Activated naive CD4-positive, alpha-beta T cell treated with anti-CD3 and anti-CD28 coated beads, Interleukin-2, amount 10 ng/mL, durations not matched to agents 7 days and 5 days (primary cell): Measurements from ENCODE around the gene KPTN.
A peak's percentile ranks its signal among the peaks of the same experiment; 100 is the strongest.

Source experiments
- CTCF ChIA-PET: fragments of 350-600 bp; sonication (Branson Sonifier 250); formaldehyde crosslinking; loops from one replicate; lab custom pipeline; 2021; ENCODE audit warnings: antibody characterized with exemption; lab: Charles Lee
- DNase-seq: peaks from one replicate; pipeline ENCODE4 v3.0.0-alpha.2; 2020
- H3K27ac Mint-ChIP-seq: one replicate; pipeline ENCODE4 v1.8.0; 2021; ENCODE audit warnings: mild to moderate bottlenecking, moderate library complexity, mixed read lengths
- H3K27me3 Mint-ChIP-seq: one replicate; pipeline ENCODE4 v1.8.0; 2021; ENCODE audit warnings: mild to moderate bottlenecking, mixed read lengths
- H3K36me3 Mint-ChIP-seq: one replicate; pipeline ENCODE4 v1.8.0; 2021; ENCODE audit warnings: mixed read lengths
- H3K4me1 Mint-ChIP-seq: one replicate; pipeline ENCODE4 v1.8.0; 2021; ENCODE audit warnings: mixed read lengths
- H3K4me3 Mint-ChIP-seq: one replicate; pipeline ENCODE4 v1.8.0; 2021; ENCODE audit warnings: mild to moderate bottlenecking, moderate library complexity, mixed read lengths
- H3K9me3 Mint-ChIP-seq: one replicate; pipeline ENCODE4 v1.8.0; 2021; ENCODE audit warnings: mixed read lengths

The KPTN gene

DNA sequence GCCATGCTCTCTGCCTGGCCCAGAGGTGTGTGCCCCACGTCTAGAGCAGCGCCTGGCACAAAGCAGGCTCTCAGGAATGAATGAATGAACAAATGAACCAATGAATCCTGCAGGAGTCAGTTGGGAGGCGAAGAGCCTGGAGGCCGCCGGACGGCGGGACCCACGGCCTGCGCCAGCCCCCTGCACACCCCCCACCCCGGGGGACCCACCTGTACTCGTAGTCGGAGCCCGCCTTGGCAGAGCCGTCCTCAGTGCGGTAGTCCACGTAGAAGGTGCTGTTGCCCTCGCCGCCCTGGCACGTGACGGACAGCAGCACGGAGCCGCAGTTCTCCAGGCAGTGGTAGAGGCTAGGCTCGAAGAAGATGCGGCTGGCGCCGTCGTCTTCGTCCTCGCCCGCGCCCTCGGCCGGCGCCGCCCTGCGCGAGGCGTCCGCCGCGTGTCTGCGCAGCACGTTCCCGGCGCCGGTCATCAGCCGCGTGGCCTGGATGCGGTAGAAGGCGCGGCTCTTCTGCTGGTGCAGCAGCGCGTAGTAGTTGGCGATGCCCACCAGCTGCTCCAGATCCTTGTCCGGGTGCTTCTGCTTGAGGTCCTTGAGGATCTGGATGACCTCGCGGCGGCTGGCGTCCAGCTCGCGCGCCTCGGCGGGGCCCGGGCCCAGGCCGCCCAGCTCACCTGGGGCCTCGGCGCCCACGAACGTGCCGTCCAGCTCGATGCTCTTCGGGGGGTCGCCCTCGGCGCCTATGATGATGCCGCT is 27.1 kb downstream of the KPTN start:
- Mint-ChIP-seq H3K36me3 (no peaks in the 10 kb centered on the region), H3K27ac (no peak overlapping the region), H3K4me3 (no peak overlapping the region), H3K4me1 (no peaks in the 10 kb centered on the region), H3K9me3 (no peaks in the 10 kb centered on the region), H3K27me3 (peaks cover 26% of the 10 kb centered on the region)
- no peak for DNase-seq
- CTCF ChIA-PET = no interaction called here

DNA sequence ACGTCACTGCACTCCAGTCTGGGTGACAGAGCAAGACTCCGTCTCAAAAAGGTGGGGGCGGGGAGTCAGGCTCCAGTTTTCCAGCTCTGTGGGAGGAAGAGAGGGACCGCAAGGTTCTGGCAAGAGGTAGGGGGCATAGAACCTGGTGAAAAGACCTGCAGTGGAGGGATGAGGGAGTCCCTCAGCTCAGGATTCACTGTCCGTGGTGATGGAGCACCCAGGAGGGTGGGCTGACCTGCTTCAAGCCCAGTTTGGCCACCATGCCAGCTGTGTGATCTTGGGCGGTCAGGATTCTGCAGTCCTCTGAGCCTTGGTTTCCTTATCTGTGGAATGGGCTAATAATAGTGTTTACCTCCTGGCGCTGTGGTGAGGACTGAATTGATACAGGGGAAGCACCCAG is 33.5 kb downstream of the KPTN start:
- H3K27me3 Mint-ChIP-seq = peaks cover 84% of the 10 kb centered on the region
- no peak overlapping the region for H3K4me3 Mint-ChIP-seq
- CTCF ChIA-PET = no interaction called here
- peaks cover 26% of the 10 kb centered on the region for H3K4me1 Mint-ChIP-seq
- no peaks in the 10 kb centered on the region for H3K36me3 Mint-ChIP-seq
- no peak overlapping the region for H3K27ac Mint-ChIP-seq
- DNase-seq = no peak
- peaks cover 4% of the 10 kb centered on the region for H3K9me3 Mint-ChIP-seq

DNA sequence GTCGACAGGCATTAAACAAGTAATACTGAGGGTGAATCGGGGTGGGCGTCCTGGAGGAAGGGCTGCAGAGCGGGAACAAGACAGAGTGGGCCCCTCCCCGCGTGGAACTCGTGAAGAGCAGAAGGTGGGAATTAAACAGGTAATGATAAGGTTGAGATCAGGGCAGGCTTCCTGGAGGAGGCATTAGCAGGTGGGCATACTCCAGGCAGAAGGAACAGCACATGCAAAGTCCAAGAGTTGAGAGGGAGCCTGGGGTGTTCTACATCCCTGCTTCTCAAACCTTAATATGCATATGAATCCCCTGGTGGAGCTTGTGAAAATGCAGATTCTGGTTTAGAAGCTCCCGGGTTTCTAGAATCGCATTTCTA is 35.7 kb downstream of the KPTN start:
- CTCF ChIA-PET = no interaction called here

DNA sequence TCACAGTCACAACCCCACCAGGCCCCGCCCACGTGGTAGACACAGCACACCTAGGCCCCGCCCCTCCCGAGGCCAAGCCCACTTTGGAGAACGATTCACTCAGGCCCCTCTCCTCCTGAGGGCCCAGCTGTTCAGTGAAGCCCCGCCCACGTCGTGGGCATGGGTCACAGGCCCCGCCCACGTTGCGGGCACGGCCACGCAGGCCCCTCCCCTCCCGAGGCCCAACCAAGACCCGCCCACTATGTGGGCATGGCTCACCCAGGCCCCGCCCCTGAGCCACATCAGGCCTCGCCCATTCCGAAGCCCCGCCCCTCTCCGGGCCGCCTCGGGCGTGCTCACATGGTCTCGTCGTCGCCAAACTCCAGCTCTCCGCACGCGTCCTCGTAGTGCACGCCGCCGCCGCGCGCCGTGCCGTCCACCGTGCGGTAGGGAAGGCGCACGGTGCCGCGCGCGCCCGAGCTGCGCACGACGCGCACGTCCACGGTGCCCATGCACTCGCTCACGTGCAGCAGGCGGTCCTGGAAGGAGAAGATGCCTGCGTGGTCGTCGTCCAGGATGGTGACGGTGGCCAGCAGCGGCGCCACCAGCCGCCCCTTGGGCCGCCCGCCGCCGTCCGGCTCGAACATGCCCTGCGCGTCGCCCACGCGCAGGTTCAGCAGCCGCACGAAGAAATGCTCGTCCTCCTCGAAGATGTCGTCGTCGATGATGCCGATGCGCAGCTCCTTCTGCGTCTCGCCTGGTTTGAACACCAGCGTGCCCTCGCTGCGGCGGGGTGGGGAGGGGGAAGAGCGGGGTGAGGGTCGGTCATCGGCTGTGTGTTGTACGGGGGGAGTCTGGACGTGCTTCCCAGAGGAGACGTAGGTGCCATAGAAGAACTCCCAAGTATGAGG is 36.3 kb downstream of the KPTN start:
- DNase-seq = peak; percentile 77
- CTCF ChIA-PET = interaction anchor here (1.5 kb wide), 1 partner anchor 11 kb away, joined by 5 read pairs; no protein-coding TSS in a partner anchor
- peaks cover 50% of the 10 kb centered on the region for H3K4me1 Mint-ChIP-seq
- H3K27ac Mint-ChIP-seq = no peak overlapping the region
- H3K27me3 Mint-ChIP-seq = peaks cover 90% of the 10 kb centered on the region
- no peak overlapping the region for H3K4me3 Mint-ChIP-seq
- H3K9me3 Mint-ChIP-seq = peaks cover 4% of the 10 kb centered on the region
- no peaks in the 10 kb centered on the region for H3K36me3 Mint-ChIP-seq

More for the DNA sequence above, 35.7 kb downstream of the KPTN start:
- H3K27me3 Mint-ChIP-seq = peaks cover 86% of the 10 kb centered on the region
- no peaks in the 10 kb centered on the region for H3K36me3 Mint-ChIP-seq
- DNase-seq = no peak
- H3K4me1 Mint-ChIP-seq = peaks cover 45% of the 10 kb centered on the region
- H3K9me3 Mint-ChIP-seq = peaks cover 4% of the 10 kb centered on the region
- no peak overlapping the region for H3K27ac Mint-ChIP-seq
- H3K4me3 Mint-ChIP-seq = no peak overlapping the region

DNA sequence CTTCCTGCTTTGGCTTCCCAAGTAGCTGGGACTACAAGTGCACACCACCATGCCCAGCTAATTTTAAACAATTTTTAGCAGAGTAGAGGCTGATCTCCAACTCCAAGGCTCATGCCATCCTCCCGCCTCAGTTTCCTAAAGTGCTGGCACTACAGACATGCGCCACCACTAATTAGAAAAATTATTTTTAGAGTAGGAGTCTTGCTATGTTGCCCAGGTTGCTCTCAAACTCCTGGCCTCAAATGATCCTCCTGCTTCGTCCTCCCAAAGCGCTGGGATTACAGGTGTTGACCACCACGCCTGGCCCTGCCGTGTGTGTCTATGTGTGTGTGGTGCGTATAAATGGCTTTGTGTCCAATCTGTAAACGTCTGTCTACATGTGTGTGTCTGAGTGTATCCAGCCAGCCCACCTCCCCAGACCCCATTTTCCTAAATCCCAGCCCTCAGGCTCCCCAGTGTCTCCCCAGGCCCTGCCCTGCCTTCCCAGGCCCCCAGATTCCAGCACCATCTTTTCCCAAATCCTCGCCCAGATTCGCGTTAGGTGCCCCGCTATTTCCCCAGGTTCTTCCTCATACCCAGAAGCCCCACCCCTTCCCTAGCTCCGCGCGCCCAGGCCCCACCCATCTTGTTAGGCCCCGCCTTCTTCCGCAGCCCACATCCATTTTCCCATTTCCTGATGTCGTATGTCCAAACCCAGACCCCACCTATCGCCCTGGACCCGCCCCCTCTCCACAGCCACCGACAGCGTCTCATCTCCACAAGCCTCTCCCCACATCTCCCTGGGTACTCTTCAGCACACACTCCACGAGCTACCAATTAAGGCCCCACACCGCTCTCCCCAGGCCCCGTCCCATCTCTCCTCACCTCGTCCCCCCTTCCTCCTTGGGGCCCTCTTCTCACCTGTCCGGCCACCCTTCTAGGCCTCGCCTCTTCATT is 37.2 kb downstream of the KPTN start:
- Mint-ChIP-seq H3K27ac (no peak overlapping the region), H3K4me3 (peak overlapping the region; percentile 47)
- peak; percentile 57 for DNase-seq

DNA sequence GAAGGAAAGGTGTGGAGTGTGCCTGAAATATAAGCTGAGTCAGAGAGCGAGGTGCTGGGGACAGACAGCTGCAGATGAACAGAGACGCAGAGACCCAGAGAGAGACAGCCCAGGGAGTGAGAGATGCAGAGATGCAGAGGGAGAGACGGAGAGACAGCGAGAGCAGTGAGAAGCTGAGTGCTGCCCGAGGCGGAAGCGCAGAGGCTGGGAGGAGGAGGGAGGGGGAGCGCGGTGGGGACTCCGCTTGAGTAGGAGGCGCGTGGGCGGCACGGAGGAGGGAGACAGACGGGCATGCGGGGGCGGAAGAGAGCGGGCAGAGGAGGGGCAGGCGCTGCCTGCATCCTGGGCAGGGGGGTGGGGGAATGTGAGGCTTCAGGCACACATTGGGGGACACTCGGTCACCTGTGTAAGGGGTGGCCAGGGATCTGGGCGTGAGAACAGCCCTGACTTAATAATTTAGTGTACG is 38.0 kb downstream of the KPTN start:
- Mint-ChIP-seq H3K36me3 (no peaks in the 10 kb centered on the region), H3K4me3 (no peak overlapping the region), H3K4me1 (peaks cover 50% of the 10 kb centered on the region), H3K27ac (peak overlapping the region; percentile 28), H3K9me3 (peaks cover 4% of the 10 kb centered on the region), H3K27me3 (peaks cover 94% of the 10 kb centered on the region)
- DNase-seq = peak; percentile 80
- CTCF ChIA-PET = interaction anchor here (0.7 to 1.3 kb wide), 3 partner anchors 9 to 97 kb away, joined by 3 to 5 read pairs (median 3); partner anchors contain the start of gene DHX34

More for the DNA sequence above, 37.2 kb downstream of the KPTN start:
- Mint-ChIP-seq H3K9me3 (peaks cover 4% of the 10 kb centered on the region), H3K4me1 (peaks cover 50% of the 10 kb centered on the region), H3K27me3 (peaks cover 96% of the 10 kb centered on the region), H3K36me3 (no peaks in the 10 kb centered on the region)
- CTCF ChIA-PET = interaction anchor here (0.6 to 1.5 kb wide), 3 partner anchors 10 to 345 kb away, joined by 3 to 5 read pairs (median 5); no protein-coding TSS in a partner anchor

DNA sequence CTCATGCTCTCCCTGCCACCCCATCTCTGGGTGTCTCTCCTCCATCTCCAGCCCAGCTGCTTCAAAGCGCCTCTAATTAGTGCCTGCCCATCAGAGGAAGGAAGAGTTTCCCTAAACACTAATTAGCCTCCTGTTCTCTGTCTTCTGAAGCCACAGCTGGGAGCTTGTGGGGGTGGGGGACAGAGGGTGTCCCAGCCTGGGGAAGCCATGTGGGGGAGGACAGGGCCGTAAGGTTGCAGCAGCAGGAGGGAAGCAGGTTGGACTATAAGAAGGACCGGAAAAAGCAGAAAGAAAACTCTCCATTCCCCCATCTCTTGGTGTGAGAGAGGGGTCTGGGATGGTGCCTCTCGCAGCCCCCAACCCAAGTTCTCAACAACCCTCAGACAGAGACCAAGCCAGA is 38.5 kb downstream of the KPTN start:
- Mint-ChIP-seq H3K4me3 (peak overlapping the region; percentile 25), H3K27me3 (peaks cover 95% of the 10 kb centered on the region), H3K36me3 (no peaks in the 10 kb centered on the region), H3K27ac (no peak overlapping the region), H3K9me3 (peaks cover 4% of the 10 kb centered on the region), H3K4me1 (peaks cover 50% of the 10 kb centered on the region)
- DNase-seq = no peak
- CTCF ChIA-PET = interaction anchor here (0.7 to 1.3 kb wide), 3 partner anchors 9 to 96 kb away, joined by 3 to 5 read pairs (median 3); partner anchors contain the start of gene DHX34

DNA sequence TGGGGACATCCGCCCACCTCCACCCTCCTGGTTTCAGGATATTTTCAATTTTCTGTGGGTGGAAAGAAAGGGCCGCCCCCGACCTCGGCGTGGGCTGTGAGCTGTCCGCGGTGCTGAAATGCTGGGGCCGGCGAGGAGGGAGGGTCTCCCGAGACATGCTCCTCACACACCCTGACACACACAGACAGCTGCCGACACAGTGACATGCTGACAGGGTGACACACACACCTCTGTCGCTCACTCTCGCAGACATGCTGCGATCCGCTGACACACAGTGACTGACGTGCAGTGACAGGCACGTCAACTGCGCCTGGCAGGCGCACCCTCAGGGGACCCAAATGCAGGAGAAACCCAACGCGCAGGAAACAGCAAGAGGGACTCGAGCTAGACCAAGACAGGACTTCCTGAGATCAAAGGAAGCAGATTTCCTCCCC is 39.6 kb downstream of the KPTN start:
- Mint-ChIP-seq H3K4me1 (peaks cover 50% of the 10 kb centered on the region), H3K27ac (no peak overlapping the region), H3K9me3 (peaks cover 4% of the 10 kb centered on the region), H3K4me3 (no peak overlapping the region), H3K27me3 (peaks cover 92% of the 10 kb centered on the region), H3K36me3 (no peaks in the 10 kb centered on the region)
- DNase-seq = peak; percentile 72
- CTCF ChIA-PET = no interaction called here

DNA sequence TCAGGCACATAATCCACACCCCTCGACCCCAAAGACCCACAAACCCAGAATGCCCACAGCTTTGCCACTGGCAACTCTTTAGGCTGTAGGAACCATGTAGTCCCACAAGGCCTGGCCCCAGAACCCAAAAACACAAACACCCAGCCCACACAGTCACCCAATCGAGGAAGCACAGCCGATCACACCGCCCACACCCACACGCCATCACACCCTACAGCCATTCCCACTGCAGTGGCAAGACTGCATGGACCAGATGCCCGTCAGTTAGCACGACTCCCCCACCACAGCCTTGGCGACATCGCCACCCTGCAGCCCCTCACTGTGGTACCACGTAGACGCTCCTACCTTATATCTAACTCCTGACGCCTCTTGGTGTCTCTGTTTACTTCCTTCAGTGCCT is 40.7 kb downstream of the KPTN start:
- H3K36me3 Mint-ChIP-seq = no peaks in the 10 kb centered on the region
- H3K27me3 Mint-ChIP-seq = peaks cover 91% of the 10 kb centered on the region
- CTCF ChIA-PET = no interaction called here
- no peak overlapping the region for H3K4me3 Mint-ChIP-seq
- H3K27ac Mint-ChIP-seq = no peak overlapping the region
- H3K4me1 Mint-ChIP-seq = peaks cover 46% of the 10 kb centered on the region
- no peak for DNase-seq
- peaks cover 4% of the 10 kb centered on the region for H3K9me3 Mint-ChIP-seq

DNA sequence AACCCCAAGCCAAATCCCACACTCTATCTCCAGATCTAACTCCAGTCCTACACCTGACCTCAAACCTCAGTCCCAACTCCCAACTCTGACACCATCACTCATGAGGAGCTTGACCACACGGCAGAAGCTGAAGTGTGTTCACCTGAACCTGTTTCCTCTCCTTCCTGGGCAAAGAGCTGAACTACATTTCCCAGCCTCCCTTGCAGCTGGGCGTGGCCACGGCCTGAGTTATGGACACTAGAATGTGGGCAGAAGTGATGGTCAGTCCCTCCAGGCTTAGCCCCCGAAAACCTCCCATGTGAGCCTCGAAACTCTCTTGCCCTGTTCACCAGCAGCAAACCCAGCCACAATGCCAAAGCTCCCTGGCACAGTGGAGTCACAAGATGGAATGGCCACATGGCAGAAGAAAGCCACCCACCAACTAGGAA is 45.2 kb downstream of the KPTN start:
- no peaks in the 10 kb centered on the region for H3K36me3 Mint-ChIP-seq
- peaks cover 45% of the 10 kb centered on the region for H3K4me1 Mint-ChIP-seq
- no peak overlapping the region for H3K27ac Mint-ChIP-seq
- no peaks in the 10 kb centered on the region for H3K9me3 Mint-ChIP-seq
- H3K27me3 Mint-ChIP-seq = peaks cover 70% of the 10 kb centered on the region
- H3K4me3 Mint-ChIP-seq = no peak overlapping the region
- DNase-seq = no peak
- CTCF ChIA-PET = interaction anchor here (1.4 to 11.1 kb wide), 3 partner anchors 11 to 269 kb away, joined by 6 to 158 read pairs (median 90); partner anchors contain the start of gene EHD2

DNA sequence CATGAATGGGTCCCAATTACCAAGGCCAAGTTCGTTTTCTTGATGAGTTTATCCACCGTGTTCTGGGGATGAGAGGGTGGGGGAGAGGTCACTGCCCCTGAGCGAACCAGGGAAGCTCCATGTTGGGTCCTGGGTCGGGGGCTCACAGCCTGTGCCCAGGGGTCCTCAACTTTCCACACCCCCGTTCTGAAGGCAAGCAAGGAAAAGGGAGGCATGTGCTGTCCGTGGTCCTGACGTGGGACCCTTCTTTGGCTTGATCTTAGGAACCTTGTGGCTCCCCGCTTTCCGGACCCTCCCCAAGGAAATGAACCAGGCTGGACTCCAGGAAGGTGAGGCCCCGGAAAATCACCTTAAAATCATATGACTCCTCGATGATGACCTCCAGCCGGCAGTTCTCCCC is 46.5 kb downstream of the KPTN start:
- H3K27ac Mint-ChIP-seq = no peak overlapping the region
- CTCF ChIA-PET = interaction anchor here (1.1 to 11.1 kb wide), 5 partner anchors 9 to 278 kb away, joined by 4 to 158 read pairs (median 14); partner anchors contain the start of genes EHD2 and NAPA
- H3K36me3 Mint-ChIP-seq = no peaks in the 10 kb centered on the region
- H3K4me1 Mint-ChIP-seq = peaks cover 48% of the 10 kb centered on the region
- no peak overlapping the region for H3K4me3 Mint-ChIP-seq
- peaks cover 3% of the 10 kb centered on the region for H3K9me3 Mint-ChIP-seq
- peaks cover 60% of the 10 kb centered on the region for H3K27me3 Mint-ChIP-seq
- DNase-seq = no peak

DNA sequence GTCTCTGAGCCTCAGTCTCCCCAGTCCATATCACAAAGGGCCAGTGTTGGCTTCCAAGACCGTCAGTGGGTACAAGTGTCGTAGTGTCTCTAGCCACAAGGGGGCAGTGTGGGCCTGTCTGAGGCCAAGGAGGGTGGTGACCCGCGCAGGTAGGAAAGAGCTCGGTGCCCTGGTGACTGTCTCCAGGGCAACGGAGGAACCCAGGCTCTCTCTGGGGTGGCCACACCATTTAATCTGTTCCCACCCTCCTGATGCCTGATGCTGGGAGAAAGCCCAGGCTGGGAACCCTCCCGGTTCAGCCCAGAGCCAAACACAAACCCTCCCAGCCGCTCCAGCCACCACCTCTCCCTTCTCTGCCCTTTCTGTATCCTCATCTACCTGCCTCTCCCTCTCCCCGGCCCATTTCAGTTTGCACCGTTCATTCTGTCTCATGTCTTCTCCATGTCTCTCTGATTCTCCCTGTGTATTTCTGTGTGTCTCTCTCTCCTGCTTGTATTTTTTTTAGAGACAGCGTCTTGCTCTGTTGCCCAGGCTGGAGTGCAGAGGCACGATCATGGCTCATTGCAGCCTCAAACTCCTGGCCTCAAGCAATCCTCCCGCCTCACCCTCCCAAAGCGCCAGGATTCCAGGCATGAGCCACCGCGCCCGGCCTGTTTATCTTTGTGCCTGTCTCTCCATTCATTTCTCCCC is 47.2 kb downstream of the KPTN start:
- CTCF ChIA-PET = interaction anchor here (0.6 to 11.1 kb wide), 19 partner anchors 9 to 354 kb away, joined by 3 to 158 read pairs (median 5); partner anchors contain the start of genes EHD2, INAFM1, KPTN and NAPA
- DNase-seq = peak; percentile 89
- peaks cover 60% of the 10 kb centered on the region for H3K27me3 Mint-ChIP-seq
- peak overlapping the region; percentile 33 for H3K27ac Mint-ChIP-seq
- H3K9me3 Mint-ChIP-seq = peaks cover 5% of the 10 kb centered on the region
- H3K4me1 Mint-ChIP-seq = peaks cover 55% of the 10 kb centered on the region
- H3K4me3 Mint-ChIP-seq = no peak overlapping the region
- no peaks in the 10 kb centered on the region for H3K36me3 Mint-ChIP-seq
